WERI-Rb-1 (cell line): ENCODE data around the gene SHISA7.

Experiments
- DNase-seq: peaks from one replicate; pipeline ENCODE4 v3.0.0-alpha.2; 2020
- H3K27ac ChIP-seq: fragments of 250-450 bp; sonication (Bioruptor Pico); 2 replicates; pipeline ENCODE4 v1.5.1; 2020; ENCODE audit warnings: mild to moderate bottlenecking, moderate library complexity
- H3K27me3 ChIP-seq: fragments of 250-450 bp; sonication (Bioruptor Pico); 2 replicates; pipeline ENCODE4 v1.5.1; 2021; ENCODE audit warnings: mild to moderate bottlenecking, low read depth, moderate library complexity; ENCODE audit not compliant: insufficient read depth, severe bottlenecking
- H3K36me3 ChIP-seq: fragments of 250-450 bp; sonication (Bioruptor Pico); 2 replicates; pipeline ENCODE4 v1.5.1; 2020; ENCODE audit warnings: mild to moderate bottlenecking, moderate library complexity
- H3K4me3 ChIP-seq: 2 replicates; pipeline ENCODE4 v1.5.1; 2011; ENCODE audit warnings: low read depth, mild to moderate bottlenecking, control low read depth, low read length
- H3K9me3 ChIP-seq: fragments of 250-450 bp; sonication (Bioruptor Pico); 2 replicates; pipeline ENCODE4 v1.5.1; 2021; ENCODE audit warnings: mild to moderate bottlenecking, moderate library complexity; ENCODE audit not compliant: severe bottlenecking
- TF ChIP-seq, protein P1 (sequence below): IDR thresholded peaks from 2 replicates; pipeline ENCODE4 v1.5.1; 2011; ENCODE audit warnings: low read depth, mild to moderate bottlenecking, control low read depth, inconsistent platforms, low read length

Gene SHISA7

DNA sequence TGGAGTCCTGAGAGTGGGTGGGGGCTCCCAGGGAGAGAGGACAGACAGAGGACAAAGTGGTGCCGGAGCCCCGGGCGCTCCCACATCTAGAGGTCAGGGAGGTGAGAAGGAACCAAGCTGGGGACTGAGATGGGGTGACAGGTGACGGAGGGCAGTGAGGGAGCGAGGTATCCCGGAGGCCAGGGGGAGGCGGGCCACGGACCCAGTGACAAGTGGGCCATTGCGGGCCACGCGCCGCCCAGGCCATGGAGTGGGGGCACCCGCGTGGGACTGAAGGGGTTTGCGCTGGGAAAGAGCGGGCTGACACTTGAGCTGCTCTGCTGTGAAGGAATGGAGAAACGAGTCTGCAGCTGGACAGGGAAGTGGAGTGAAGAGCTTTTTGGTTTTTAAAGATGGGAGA is 35.9 kb upstream of the SHISA7 start:
- no peak overlapping the region for H3K4me3 ChIP-seq
- H3K9me3 ChIP-seq = no peaks in the 10 kb centered on the region
- H3K27ac ChIP-seq = no peak overlapping the region
- DNase-seq = no peak
- H3K36me3 ChIP-seq = peaks cover 6% of the 10 kb centered on the region; the same call in 1 of the 2 replicates
- no peaks in the 10 kb centered on the region for H3K27me3 ChIP-seq
- TF ChIP-seq, protein P1, sequence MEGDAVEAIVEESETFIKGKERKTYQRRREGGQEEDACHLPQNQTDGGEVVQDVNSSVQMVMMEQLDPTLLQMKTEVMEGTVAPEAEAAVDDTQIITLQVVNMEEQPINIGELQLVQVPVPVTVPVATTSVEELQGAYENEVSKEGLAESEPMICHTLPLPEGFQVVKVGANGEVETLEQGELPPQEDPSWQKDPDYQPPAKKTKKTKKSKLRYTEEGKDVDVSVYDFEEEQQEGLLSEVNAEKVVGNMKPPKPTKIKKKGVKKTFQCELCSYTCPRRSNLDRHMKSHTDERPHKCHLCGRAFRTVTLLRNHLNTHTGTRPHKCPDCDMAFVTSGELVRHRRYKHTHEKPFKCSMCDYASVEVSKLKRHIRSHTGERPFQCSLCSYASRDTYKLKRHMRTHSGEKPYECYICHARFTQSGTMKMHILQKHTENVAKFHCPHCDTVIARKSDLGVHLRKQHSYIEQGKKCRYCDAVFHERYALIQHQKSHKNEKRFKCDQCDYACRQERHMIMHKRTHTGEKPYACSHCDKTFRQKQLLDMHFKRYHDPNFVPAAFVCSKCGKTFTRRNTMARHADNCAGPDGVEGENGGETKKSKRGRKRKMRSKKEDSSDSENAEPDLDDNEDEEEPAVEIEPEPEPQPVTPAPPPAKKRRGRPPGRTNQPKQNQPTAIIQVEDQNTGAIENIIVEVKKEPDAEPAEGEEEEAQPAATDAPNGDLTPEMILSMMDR = no peak

DNA sequence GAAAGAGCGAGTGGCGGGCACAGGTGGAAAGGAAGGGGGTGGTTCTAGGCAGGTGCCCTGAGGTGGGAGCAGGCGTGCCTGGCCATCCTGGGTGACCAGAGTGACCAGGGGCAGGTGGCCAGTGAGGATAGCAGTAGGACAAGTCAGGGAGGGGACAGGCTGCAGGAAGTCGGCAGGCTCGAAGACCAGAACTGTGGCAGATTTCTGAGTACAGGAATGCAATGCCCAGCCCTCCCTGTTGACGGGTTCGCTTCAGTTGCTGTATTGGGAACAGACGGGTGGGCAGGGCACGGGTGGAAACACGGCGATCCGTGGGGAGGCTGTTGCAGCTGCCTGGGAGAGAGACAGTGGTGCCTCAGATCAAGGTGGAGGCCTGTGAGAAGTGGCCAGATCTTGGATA is 35.3 kb upstream of the SHISA7 start:
- H3K9me3 ChIP-seq = no peaks in the 10 kb centered on the region
- H3K36me3 ChIP-seq = peaks cover 6% of the 10 kb centered on the region; the same call in 1 of the 2 replicates
- TF ChIP-seq, protein P1 = no peak
- no peaks in the 10 kb centered on the region for H3K27me3 ChIP-seq
- no peak overlapping the region for H3K27ac ChIP-seq
- no peak overlapping the region for H3K4me3 ChIP-seq
- DNase-seq = no peak

DNA sequence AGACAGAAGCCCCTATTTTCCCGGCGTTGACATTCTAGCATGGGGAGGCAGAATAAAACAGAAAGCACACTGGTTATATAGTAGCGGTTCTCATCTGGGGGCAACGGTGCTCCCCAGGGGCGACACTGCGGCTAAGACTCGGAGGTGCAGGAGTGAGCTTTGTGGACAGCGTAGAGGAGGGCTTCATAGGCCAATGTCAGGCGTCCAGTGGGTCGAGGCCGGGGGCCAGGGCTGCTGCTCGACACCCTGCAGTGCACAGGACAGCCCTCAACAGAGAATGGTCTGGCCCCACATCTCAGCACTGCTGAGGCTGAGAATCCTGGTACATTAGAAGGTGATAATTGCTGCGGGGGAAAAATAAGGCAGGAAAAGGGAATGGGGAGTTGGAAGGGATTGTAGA is 34.8 kb upstream of the SHISA7 start:
- H3K27me3 ChIP-seq = no peaks in the 10 kb centered on the region
- TF ChIP-seq, protein P1 = no peak
- H3K4me3 ChIP-seq = no peak overlapping the region
- H3K9me3 ChIP-seq = no peaks in the 10 kb centered on the region
- no peak overlapping the region for H3K27ac ChIP-seq
- no peak for DNase-seq
- peaks cover 1% of the 10 kb centered on the region; the same call in 1 of the 2 replicates for H3K36me3 ChIP-seq

DNA sequence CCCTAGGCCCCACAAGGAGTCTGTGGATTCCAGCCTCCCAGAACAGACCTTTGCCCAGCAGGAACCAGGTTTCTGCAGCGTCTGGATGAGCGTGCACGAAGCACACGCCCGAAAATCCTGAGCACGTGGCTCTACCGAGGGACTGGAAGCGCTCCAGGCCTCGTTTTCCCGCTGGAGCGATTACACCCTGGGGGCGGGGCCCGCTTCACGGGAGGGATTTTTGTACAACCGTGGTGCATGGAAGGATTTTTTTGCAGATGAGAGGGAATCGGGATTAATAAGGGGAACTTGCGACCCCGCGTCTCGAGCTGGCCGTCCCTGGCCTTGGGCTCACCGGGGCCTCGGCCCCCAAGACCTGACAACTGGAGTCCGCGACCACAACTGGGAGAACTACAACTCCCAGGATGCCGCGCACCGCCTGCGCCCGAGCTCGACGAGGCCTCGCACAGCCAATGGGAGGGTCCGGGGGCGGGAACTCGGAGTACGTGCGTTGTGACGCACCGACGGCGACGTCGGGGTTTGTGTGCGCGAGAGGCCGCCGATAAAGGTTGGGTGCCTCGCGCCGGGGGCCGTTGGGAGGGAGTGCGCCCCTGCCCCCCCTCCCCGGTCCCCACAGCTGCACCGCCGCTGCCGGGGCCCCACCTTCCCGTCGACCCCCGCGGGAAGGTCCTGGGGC is 33.1 kb upstream of the SHISA7 start, which contains the start of gene ZNF628:
Gene ZNF628 (plus strand): TSS at position 518 of the 676 bp plus-strand sequence. CDS start 3,294 bp downstream, outside the sequence.
- H3K27me3 ChIP-seq = no peaks in the 10 kb centered on the region
- peak within 1 kb of the TSS; percentile 81 for H3K4me3 ChIP-seq
- DNase-seq = peak; percentile 98
- peak within 1 kb of the TSS; percentile 92 for H3K27ac ChIP-seq
- no peaks in the 10 kb centered on the region for H3K36me3 ChIP-seq
- TF ChIP-seq, protein P1 = no peak
- H3K9me3 ChIP-seq = no peaks in the 10 kb centered on the region

DNA sequence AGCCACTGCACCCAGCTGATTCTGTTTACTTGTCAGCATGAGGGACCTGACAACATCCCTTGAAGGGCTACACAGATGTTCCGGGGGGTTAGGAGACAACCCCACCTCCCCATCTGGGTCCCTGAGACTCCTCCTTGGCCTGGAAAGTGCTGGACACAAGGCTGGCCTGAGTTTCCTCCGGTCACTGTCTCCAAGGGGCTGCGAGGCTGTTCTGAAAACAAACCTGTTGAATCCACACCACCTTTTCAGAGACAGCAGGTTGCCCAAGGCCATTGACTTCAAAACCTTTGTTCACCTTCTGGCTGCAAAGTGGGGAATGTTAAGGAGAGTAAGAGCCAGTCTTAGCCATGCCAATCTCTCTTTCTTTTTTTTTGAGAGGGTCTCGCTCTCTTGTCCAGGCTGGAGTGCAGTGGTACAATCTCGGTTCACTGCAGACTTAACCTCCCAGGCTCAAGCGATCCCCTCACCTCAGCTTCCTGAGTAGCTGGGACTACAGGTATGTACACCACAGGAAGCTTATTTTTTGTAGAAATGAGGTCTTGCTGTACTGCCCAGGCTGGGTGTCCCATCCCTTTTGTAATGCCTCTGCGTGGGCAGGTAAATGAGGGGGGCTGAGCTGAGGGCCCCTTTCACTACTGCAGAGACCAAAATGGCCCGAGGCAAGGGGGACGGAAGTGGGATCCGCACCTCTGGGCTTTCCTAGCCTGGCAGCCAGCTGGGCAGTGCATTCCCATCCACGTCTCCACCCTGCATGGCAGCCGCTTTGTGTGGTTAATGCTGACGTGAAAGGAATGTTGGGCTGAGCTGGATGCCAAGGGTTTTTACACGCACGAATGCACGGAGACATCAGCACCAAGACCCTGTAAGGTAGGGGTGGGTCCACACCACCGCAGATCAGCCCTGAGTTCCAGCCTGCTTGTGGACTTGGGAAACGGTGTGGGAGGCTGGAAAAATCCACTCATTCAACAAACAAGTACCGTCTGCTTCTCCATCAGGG is 31.5 kb upstream of the SHISA7 start:
- no peak overlapping the region for H3K4me3 ChIP-seq
- DNase-seq = no peak
- TF ChIP-seq, protein P1 = no peak
- H3K27me3 ChIP-seq = no peaks in the 10 kb centered on the region
- no peaks in the 10 kb centered on the region for H3K9me3 ChIP-seq
- H3K36me3 ChIP-seq = no peaks in the 10 kb centered on the region
- H3K27ac ChIP-seq = no peak overlapping the region
